ENCODE measurements around the gene PLA2G4E.

- TF ChIP-seq, protein P1, sequence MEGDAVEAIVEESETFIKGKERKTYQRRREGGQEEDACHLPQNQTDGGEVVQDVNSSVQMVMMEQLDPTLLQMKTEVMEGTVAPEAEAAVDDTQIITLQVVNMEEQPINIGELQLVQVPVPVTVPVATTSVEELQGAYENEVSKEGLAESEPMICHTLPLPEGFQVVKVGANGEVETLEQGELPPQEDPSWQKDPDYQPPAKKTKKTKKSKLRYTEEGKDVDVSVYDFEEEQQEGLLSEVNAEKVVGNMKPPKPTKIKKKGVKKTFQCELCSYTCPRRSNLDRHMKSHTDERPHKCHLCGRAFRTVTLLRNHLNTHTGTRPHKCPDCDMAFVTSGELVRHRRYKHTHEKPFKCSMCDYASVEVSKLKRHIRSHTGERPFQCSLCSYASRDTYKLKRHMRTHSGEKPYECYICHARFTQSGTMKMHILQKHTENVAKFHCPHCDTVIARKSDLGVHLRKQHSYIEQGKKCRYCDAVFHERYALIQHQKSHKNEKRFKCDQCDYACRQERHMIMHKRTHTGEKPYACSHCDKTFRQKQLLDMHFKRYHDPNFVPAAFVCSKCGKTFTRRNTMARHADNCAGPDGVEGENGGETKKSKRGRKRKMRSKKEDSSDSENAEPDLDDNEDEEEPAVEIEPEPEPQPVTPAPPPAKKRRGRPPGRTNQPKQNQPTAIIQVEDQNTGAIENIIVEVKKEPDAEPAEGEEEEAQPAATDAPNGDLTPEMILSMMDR (optimal IDR thresholded peaks at IDR 0.05 in 1 of 3, IDR thresholded peaks at IDR 0.05 in 1 of 3, conservative IDR thresholded peaks at IDR 0.05 in 1 of 3; ENCODE audit: extremely low read depth in 1 of 3, insufficient read depth in 2 of 3, low read length in 3 of 3) = no peak
- no peak for TF ChIP-seq EZH2 (IDR thresholded peaks at IDR 0.05; ENCODE audit: low read length)
Observed at GRCh38 chr15:42048821-42049200, 28.0 kb upstream of the PLA2G4E start.

All from keratinocyte (primary cell).